A673 (cell line): ENCODE results near the gene GPD2. TPM values are rescaled to one million over a fixed set of nuclear protein-coding genes. Genes with fewer than 3 reads are reported as not detected.
A peak's percentile ranks its signal among the peaks of the same experiment; 100 is the strongest.

Experiments used
- BruUV-seq: library from RNA; stranded (reverse); fragments of 400-500 nt; replicated peaks from 2 replicates; lab custom pipeline; 2021; lab: Mats Ljungman, UMichigan
- CTCF ChIA-PET: fragments of 300-600 bp; sonication (Branson Sonifier 250); formaldehyde crosslinking; loops from one replicate; lab custom pipeline; 2022; ENCODE audit warnings: antibody characterized with exemption; lab: Charles Lee
- POLR2A ChIA-PET: fragments of 300-600 bp; sonication (Branson Sonifier 250); formaldehyde crosslinking; loops from one replicate; lab custom pipeline; 2022; ENCODE audit warnings: antibody characterized with exemption; ENCODE audit not compliant: low non-redundant PET; lab: Charles Lee
- DNase-seq: peaks from one replicate; pipeline ENCODE4 v3.0.0-alpha.2; 2015; ENCODE audit warnings: low spot score
- H3K27ac ChIP-seq: fragments of 200-600 bp; sonication (generic); 2 replicates; pipeline ENCODE4 v1.5.1; 2016; ENCODE audit warnings: mixed run types, low read depth, mild to moderate bottlenecking, mixed read lengths, antibody characterized with exemption, low read length; ENCODE audit not compliant: poor library complexity, severe bottlenecking
- H3K27me3 ChIP-seq: fragments of 200-600 bp; sonication (generic); replicated peaks from 2 replicates; pipeline ENCODE4 v1.6.1; 2017; ENCODE audit warnings: mixed run types, low read depth, mild to moderate bottlenecking, mixed read lengths, antibody characterized with exemption, low read length; ENCODE audit not compliant: insufficient read depth, poor library complexity
- H3K36me3 ChIP-seq: fragments of 200-600 bp; sonication (generic); 2 replicates; pipeline ENCODE4 v1.6.1; 2016; ENCODE audit warnings: mixed run types, mild to moderate bottlenecking, mixed read lengths, antibody characterized with exemption, low read length; ENCODE audit not compliant: insufficient read depth, poor library complexity, severe bottlenecking
- H3K4me1 ChIP-seq: fragments of 200-600 bp; sonication (generic); 2 replicates; pipeline ENCODE4 v1.6.1; 2017; ENCODE audit warnings: mixed run types, mild to moderate bottlenecking, mixed read lengths, antibody characterized with exemption, low read length; ENCODE audit not compliant: insufficient read depth, poor library complexity, severe bottlenecking
- H3K4me3 ChIP-seq: fragments of 200-600 bp; sonication (generic); 2 replicates; pipeline ENCODE4 v1.5.1; 2016; ENCODE audit warnings: low read depth, mixed run types, mild to moderate bottlenecking, mixed read lengths, low read length; ENCODE audit not compliant: poor library complexity, severe bottlenecking
- H3K9me3 ChIP-seq: fragments of 200-600 bp; sonication (generic); 2 replicates; pipeline ENCODE4 v1.6.1; 2016; ENCODE audit warnings: mixed run types, low read depth, mild to moderate bottlenecking, mixed read lengths, antibody characterized with exemption, low read length; ENCODE audit not compliant: poor library complexity, severe bottlenecking
- CTCF ChIP-seq: fragments of 300-800, 200-600 bp; sonication (generic); conservative IDR thresholded peaks from 2 replicates; pipeline ENCODE4 v1.5.1; 2017; ENCODE audit warnings: low read depth, mild to moderate bottlenecking, antibody characterized with exemption, low read length, moderate library complexity, mixed read lengths
- EZH2 ChIP-seq: fragments of 200-600 bp; sonication (generic); IDR thresholded peaks from 2 replicates; pipeline ENCODE4 v1.6.1; 2017; ENCODE audit warnings: borderline replicate concordance, low read depth, mild to moderate bottlenecking, mixed read lengths, antibody characterized with exemption, low read length; ENCODE audit not compliant: poor library complexity, severe bottlenecking
- intact Hi-C: fragments of 100-400 bp; cut with micrococcal nuclease; formaldehyde crosslinking; loops from one replicate; pipeline ENCODE4 v1.10.0; 2022; ENCODE audit not compliant: unreplicated experiment
- total RNA-seq: library from RNA; stranded (reverse); gene quantifications from 2 replicates; pipeline ENCODE4 v1.2.3, GENCODE V29; 2021

GPD2 gene
- total RNA-seq, 1 experiment from 2014 or later, result 39.4 TPM

GRCh38 chr2:156538083-156538504 is 101.9 kb downstream of the GPD2 start:
- no peak for TF ChIP-seq EZH2
- TF ChIP-seq CTCF, result no peak
- no TSS peak for BruUV-seq
- H3K4me3 ChIP-seq, result no peak overlapping the region
- ChIA-PET POLR2A (no interaction called here), CTCF (no interaction called here)
- intact Hi-C loops, result no loop called here
- H3K9me3 ChIP-seq, result no peaks in the 10 kb centered on the region
- H3K36me3 ChIP-seq, result no peaks in the 10 kb centered on the region
- H3K27ac ChIP-seq, result no peak overlapping the region
- no peaks in the 10 kb centered on the region for H3K4me1 ChIP-seq
- H3K27me3 ChIP-seq, result no peaks in the 10 kb centered on the region
- peak; percentile 25 for DNase-seq

GRCh38 chr2:156539086-156539860 is 103.1 kb downstream of the GPD2 start:
- Histone ChIP-seq H3K4me1 (no peaks in the 10 kb centered on the region), H3K27me3 (no peaks in the 10 kb centered on the region), H3K9me3 (no peaks in the 10 kb centered on the region), H3K36me3 (no peaks in the 10 kb centered on the region), H3K4me3 (no peak overlapping the region), H3K27ac (no peak overlapping the region)
- TF ChIP-seq CTCF (no peak), EZH2 (no peak)
- BruUV-seq, result no TSS peak
- DNase-seq, result no peak
- CTCF ChIA-PET, result no interaction called here
- POLR2A ChIA-PET, result interaction anchor here (0.5 kb wide), 1 partner anchor 43 kb away, joined by 4 read pairs; no protein-coding TSS in a partner anchor
- intact Hi-C loops, result no loop called here

- ChIA-PET POLR2A (no interaction called here), CTCF (no interaction called here)
- Histone ChIP-seq H3K27me3 (no peaks in the 10 kb centered on the region), H3K9me3 (no peaks in the 10 kb centered on the region), H3K36me3 (no peaks in the 10 kb centered on the region), H3K4me3 (no peak overlapping the region), H3K4me1 (no peaks in the 10 kb centered on the region), H3K27ac (no peak overlapping the region)
- DNase-seq, result no peak
- BruUV-seq, result no TSS peak
- TF ChIP-seq EZH2 (no peak), CTCF (no peak)
- intact Hi-C loops, result no loop called here
These were observed 104.5 kb downstream of the GPD2 start for GRCh38 chr2:156540706-156541105.
